GM19240 (cell line): ENCODE data around the gene PLIN3.
"Not testable (repeated sequence)": the region's sequence is repeated elsewhere in the genome, so short reads cannot be mapped to it uniquely, and the experiment has no call there.

Experiments used
- DNase-seq: peaks from one replicate; pipeline ENCODE4 v3.0.0; 2011; ENCODE audit warnings: low spot score; ENCODE audit not compliant: insufficient read length

The PLIN3 gene

GRCh38 chr19:4814625-4815425, 52.6 kb downstream of the PLIN3 start:
- no peak for DNase-seq

DNA sequence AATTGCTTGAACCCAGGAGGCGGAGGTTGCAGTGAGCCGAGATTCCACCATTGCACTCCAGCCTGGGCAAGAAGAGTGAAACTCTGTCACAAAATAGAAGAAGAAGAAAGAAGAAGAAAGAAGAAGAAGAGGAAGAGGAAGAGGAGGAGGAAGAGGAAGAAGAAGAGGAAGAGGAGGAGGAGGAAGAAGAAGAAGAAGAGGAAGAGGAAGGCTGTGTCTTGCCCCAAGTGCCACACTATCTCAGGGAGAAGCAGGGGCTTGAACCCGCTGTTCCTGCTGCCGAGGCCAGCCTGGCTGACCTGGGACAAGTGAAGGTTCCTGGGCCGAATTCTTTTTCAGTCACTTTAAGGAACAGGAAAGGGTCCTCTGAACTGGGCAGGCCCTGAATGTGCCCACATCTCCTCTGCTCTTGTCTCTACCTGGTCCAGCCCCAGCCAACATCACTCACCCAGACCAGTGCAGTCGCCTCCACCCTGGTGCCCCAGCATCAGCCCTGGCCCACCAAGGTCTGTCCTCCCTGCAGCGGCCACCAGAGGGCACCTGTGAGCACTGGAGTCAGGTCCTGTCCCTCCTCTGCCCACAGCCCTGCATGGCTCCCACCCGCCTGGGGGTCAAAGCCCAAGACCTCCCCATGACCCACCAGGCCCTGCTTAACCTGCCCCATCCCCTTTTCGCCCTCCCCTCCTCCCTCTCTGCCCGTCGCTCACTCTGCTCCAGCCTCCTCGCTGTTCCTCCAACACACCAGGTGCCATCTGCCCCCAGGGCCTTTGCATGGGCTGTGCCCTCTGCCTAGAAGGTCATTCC, 55.9 kb downstream of the PLIN3 start:
- DNase-seq, result peak; percentile 67

- DNase-seq, result no peak
These were observed 60.3 kb downstream of the PLIN3 start for GRCh38 chr19:4807188-4807587.

GRCh38 chr19:4806384-4806783, 61.1 kb downstream of the PLIN3 start:
- DNase-seq, result no peak

DNA sequence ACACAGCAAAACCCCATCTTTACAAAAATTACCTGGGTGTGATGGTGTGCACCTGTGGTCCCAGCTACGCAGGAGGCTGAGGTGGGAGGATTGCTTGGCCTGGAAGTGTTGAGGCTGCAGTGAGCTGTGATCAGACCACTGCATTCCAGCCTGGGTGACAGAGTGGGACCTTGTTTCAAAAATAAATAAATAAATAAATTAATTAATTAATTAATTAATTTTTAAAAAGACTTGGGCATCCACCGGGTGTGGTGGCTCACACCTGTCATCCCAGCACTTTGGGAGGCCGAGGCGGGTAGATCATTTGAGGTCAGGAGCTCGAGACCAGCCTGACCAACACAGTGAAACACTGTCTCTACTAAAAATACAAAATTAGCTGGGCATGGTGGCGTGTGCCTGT, 62.3 kb downstream of the PLIN3 start:
- DNase-seq, result not testable (repeated sequence)

GRCh38 chr19:4803736-4804695, 63.5 kb downstream of the PLIN3 start:
- DNase-seq, result peak; percentile 45

GRCh38 chr19:4802711-4803110, 64.8 kb downstream of the PLIN3 start:
- DNase-seq, result no peak

- no peak for DNase-seq
These were observed 66.3 kb downstream of the PLIN3 start for GRCh38 chr19:4801085-4801619.

- no peak for DNase-seq
These were observed 66.8 kb downstream of the PLIN3 start for GRCh38 chr19:4800591-4801081.

- no peak for DNase-seq
These were observed 72.1 kb downstream of the PLIN3 start for GRCh38 chr19:4795400-4795799.

DNA sequence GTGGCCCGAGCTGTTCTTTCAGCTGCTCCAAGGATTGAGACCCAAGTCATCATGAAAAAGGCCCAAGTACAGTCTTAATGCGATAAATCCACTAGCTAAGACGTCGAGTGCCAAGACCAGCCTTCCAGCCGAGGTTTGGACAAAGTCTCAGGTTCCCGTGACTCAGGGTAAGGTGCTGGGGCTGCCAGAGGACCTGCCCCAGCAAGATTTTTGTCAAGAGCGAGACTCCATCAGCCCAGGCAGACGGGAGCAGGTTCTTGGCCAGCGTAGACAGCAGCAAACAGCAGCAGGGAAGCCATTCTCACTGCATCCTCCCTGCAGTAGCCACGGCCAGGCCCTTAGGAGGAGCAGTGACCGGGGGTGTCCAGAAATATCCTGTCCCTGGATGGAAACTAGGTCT, 72.5 kb downstream of the PLIN3 start:
- no peak for DNase-seq

DNA sequence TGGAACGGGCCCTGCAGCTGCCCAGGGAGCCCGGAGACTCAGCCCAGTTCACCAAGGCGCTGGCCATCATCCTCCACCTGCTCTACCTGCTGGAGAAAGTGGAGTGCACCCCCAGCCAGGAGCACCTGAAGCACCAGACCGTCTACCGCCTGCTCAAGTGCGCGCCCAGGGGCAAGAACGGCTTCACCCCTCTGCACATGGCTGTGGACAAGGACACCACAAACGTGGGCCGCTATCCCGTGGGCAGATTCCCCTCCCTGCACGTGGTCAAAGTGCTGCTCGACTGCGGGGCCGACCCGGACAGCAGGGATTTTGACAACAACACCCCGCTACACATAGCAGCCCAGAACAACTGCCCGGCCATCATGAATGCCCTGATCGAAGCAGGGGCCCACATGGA, 74.2 kb downstream of the PLIN3 start:
- DNase-seq, result not testable (repeated sequence)

- DNase-seq, result not testable (repeated sequence)
These were observed 74.6 kb downstream of the PLIN3 start for GRCh38 chr19:4792866-4793195.

- DNase-seq, result not testable (repeated sequence)
These were observed 75.2 kb downstream of the PLIN3 start for GRCh38 chr19:4792019-4792865.

GRCh38 chr19:4791183-4792018, 76.1 kb downstream of the PLIN3 start, which contains the start of gene FEM1A:
FEM1A (plus strand) TSS chr19:4791734; CDS start chr19:4791855, 121 bp downstream.
- DNase-seq, result peak; percentile 99
